ENCODE data around the gene NEK7.

Gene NEK7

DNA sequence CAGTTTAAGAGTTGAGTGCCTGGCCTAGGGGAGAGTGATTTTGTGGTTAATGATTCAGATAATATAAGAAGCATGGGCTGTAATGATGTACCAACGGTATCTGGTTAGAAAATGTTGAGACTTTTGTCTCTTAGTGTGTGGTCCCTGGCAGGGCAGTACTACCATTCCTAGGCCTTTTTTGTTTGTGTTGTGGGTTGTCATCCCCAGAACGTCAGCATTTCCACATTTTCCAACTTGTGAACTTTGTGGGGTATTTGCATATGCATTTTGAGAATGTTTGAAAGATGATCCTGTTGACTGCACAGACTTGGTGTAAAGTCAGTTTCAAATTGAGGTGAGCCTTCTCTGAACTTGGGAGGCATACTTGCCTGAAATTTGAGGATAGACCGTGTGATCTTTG is 11.4 kb downstream of the NEK7 start:
- no peak overlapping the region for H2AK5ac ChIP-seq (ENCODE audit: low read length)
- H2AFZ ChIP-seq (ENCODE audit: insufficient read depth, low read length, poor library complexity) = no peak overlapping the region
- H2BK12ac ChIP-seq (ENCODE audit: low read length) = no peak overlapping the region
- H3K4me3 ChIP-seq (ENCODE audit: low read depth, low read length) = no peak overlapping the region
- no peak overlapping the region for H3K27ac ChIP-seq (ENCODE audit: low read depth, low read length)
- H3K9ac ChIP-seq (ENCODE audit: low read length) = no peak overlapping the region
- H2BK120ac ChIP-seq (ENCODE audit: insufficient read depth, low read length, poor library complexity) = no peak overlapping the region
- H3K27me3 ChIP-seq (ENCODE audit: insufficient read depth, low read length) = no peaks in the 10 kb centered on the region
- no peak overlapping the region for H3K18ac ChIP-seq (ENCODE audit: low read length)
- WGBS (ENCODE audit: extremely low coverage, insufficient coverage, insufficient read length) = no CpG with 5 or more reads among the region's 3 CpGs
- H2BK5ac ChIP-seq (ENCODE audit: low read depth, low read length, poor library complexity) = no peak overlapping the region
- no peaks in the 10 kb centered on the region for H3K79me1 ChIP-seq (ENCODE audit: low read length)
- no peak overlapping the region for H4K12ac ChIP-seq (ENCODE audit: low read depth, low read length)
- peaks cover 0 to 3% of the 10 kb centered on the region in 2 experiments for H3K4me1 ChIP-seq (ENCODE audit: control insufficient read depth in 1 of 2, insufficient read depth in 2 of 2, low read length in 2 of 2)
- peak overlapping the region; percentile 10 for H3K4ac ChIP-seq (ENCODE audit: low read depth, low read length)
- H4K8ac ChIP-seq (ENCODE audit: low read depth, low read length) = no peak overlapping the region
- H3K23ac ChIP-seq (ENCODE audit: low read length) = no peak overlapping the region
- H3K79me2 ChIP-seq (ENCODE audit: control insufficient read depth, insufficient read depth, low read length, poor library complexity) = peaks cover 3% of the 10 kb centered on the region
- no peaks in the 10 kb centered on the region for H3K36me3 ChIP-seq (ENCODE audit: control insufficient read depth in 1 of 2, insufficient read depth in 2 of 2, low read length in 2 of 2)
- H3K14ac ChIP-seq (ENCODE audit: low read length) = no peak overlapping the region
- H3K4me2 ChIP-seq (ENCODE audit: low read length) = no peak overlapping the region
- DNase-seq = no peak
- no peaks in the 10 kb centered on the region for H3K9me3 ChIP-seq (ENCODE audit: insufficient read depth, low read depth, low read length)
- H4K91ac ChIP-seq (ENCODE audit: low read depth, low read length) = no peak overlapping the region

DNA sequence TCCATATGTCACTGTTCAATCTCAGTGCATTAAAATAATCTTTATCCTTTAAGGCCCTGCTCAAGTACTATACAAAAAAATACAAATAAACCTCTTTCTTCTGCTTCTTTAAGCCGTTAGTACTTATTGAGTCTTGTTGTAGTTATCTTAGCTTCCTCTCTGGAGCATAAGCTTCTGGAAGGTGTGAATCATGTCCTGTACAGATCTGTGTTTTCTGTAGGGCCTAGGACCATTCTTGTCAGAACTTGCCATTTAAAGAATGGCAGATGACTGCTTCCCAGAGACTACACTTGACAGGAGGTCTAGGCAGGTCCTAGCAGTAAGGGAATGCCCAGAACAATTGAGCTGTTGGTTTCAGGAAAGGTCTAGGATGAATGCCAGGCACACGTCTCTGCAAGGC is 12.9 kb downstream of the NEK7 start:
- no peak overlapping the region for H2BK5ac ChIP-seq (ENCODE audit: low read depth, low read length, poor library complexity)
- H3K23ac ChIP-seq (ENCODE audit: low read length) = no peak overlapping the region
- DNase-seq = no peak
- H3K4me3 ChIP-seq (ENCODE audit: low read depth, low read length) = no peak overlapping the region
- no peak overlapping the region for H3K27ac ChIP-seq (ENCODE audit: low read depth, low read length)
- no peak overlapping the region for H3K18ac ChIP-seq (ENCODE audit: low read length)
- no peaks in the 10 kb centered on the region for H3K79me1 ChIP-seq (ENCODE audit: low read length)
- no peak overlapping the region for H3K4me2 ChIP-seq (ENCODE audit: low read length)
- H3K9me3 ChIP-seq (ENCODE audit: insufficient read depth, low read depth, low read length) = no peaks in the 10 kb centered on the region
- H2BK12ac ChIP-seq (ENCODE audit: low read length) = no peak overlapping the region
- no peak overlapping the region for H4K8ac ChIP-seq (ENCODE audit: low read depth, low read length)
- no peak overlapping the region for H3K9ac ChIP-seq (ENCODE audit: low read length)
- no peak overlapping the region for H4K91ac ChIP-seq (ENCODE audit: low read depth, low read length)
- H3K27me3 ChIP-seq (ENCODE audit: insufficient read depth, low read length) = no peaks in the 10 kb centered on the region
- peaks cover 1% of the 10 kb centered on the region for H3K79me2 ChIP-seq (ENCODE audit: control insufficient read depth, insufficient read depth, low read length, poor library complexity)
- no CpG with 5 or more reads among the region's 2 CpGs for WGBS (ENCODE audit: extremely low coverage, insufficient coverage, insufficient read length)
- H2AK5ac ChIP-seq (ENCODE audit: low read length) = no peak overlapping the region
- H3K4me1 ChIP-seq (ENCODE audit: control insufficient read depth in 1 of 2, insufficient read depth in 2 of 2, low read length in 2 of 2) = peaks cover 0 to 3% of the 10 kb centered on the region in 2 experiments
- H3K14ac ChIP-seq (ENCODE audit: low read length) = no peak overlapping the region
- H2BK120ac ChIP-seq (ENCODE audit: insufficient read depth, low read length, poor library complexity) = no peak overlapping the region
- H3K4ac ChIP-seq (ENCODE audit: low read depth, low read length) = peak overlapping the region; percentile 59
- H4K12ac ChIP-seq (ENCODE audit: low read depth, low read length) = no peak overlapping the region
- H2AFZ ChIP-seq (ENCODE audit: insufficient read depth, low read length, poor library complexity) = no peak overlapping the region
- no peaks in the 10 kb centered on the region for H3K36me3 ChIP-seq (ENCODE audit: control insufficient read depth in 1 of 2, insufficient read depth in 2 of 2, low read length in 2 of 2)

DNA sequence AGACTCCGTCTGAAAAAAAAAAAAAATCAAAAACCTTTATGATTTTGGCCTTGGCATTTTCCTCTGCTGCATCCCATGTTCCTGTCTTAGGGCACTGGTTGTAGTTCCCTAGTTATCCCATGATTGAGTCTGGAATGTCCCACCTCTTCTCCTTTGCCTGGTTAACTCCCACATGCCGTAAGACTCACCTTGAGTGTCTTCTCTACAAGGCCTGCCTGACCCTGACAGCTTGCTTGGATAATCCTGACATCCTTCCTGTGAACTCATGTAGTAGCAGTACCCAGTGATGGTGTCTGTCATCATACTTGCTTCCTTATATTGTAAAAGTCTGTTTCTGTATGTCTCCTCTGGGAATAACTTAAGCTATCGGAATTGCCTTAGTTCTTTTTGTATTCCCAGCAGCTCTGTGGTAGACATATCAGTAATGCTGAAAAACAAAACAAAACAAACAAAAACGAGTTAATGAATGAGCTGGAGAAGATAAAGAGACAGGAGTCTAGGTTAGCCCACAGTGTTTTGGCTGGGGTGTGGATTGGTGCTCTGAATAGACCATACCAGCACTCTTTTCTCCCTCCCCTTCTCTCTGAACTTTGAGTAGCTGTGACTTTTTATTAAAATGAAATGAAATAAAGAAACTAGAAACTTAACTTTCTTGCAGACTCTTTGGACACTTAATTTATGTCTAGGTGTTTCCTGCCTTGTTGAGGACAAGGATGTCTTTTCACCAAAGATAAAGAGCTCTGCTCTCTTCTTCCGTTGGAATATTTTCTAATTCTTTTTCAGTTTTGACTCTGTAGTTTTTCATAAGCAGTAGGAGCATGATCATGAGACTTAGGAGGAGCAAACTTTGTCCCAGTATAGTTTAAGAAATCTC is 15.1 kb downstream of the NEK7 start:
- no peak overlapping the region for H3K27ac ChIP-seq (ENCODE audit: low read depth, low read length)
- no peaks in the 10 kb centered on the region for H3K9me3 ChIP-seq (ENCODE audit: insufficient read depth, low read depth, low read length)
- no peak overlapping the region for H2BK5ac ChIP-seq (ENCODE audit: low read depth, low read length, poor library complexity)
- H2AFZ ChIP-seq (ENCODE audit: insufficient read depth, low read length, poor library complexity) = no peak overlapping the region
- WGBS (ENCODE audit: extremely low coverage, insufficient coverage, insufficient read length) = no CpG with 5 or more reads among the region's 5 CpGs
- H3K4me1 ChIP-seq (ENCODE audit: control insufficient read depth in 1 of 2, insufficient read depth in 2 of 2, low read length in 2 of 2) = peaks cover 0 to 3% of the 10 kb centered on the region in 2 experiments
- no peak overlapping the region for H3K9ac ChIP-seq (ENCODE audit: low read length)
- H3K4me3 ChIP-seq (ENCODE audit: low read depth, low read length) = no peak overlapping the region
- H4K8ac ChIP-seq (ENCODE audit: low read depth, low read length) = no peak overlapping the region
- no peak overlapping the region for H3K4ac ChIP-seq (ENCODE audit: low read depth, low read length)
- H3K14ac ChIP-seq (ENCODE audit: low read length) = no peak overlapping the region
- no peaks in the 10 kb centered on the region for H3K27me3 ChIP-seq (ENCODE audit: insufficient read depth, low read length)
- H3K36me3 ChIP-seq (ENCODE audit: control insufficient read depth in 1 of 2, insufficient read depth in 2 of 2, low read length in 2 of 2) = no peaks in the 10 kb centered on the region
- no peak overlapping the region for H4K91ac ChIP-seq (ENCODE audit: low read depth, low read length)
- H3K18ac ChIP-seq (ENCODE audit: low read length) = no peak overlapping the region
- H2AK5ac ChIP-seq (ENCODE audit: low read length) = no peak overlapping the region
- H3K4me2 ChIP-seq (ENCODE audit: low read length) = no peak overlapping the region
- no peak overlapping the region for H3K23ac ChIP-seq (ENCODE audit: low read length)
- no peak overlapping the region for H2BK12ac ChIP-seq (ENCODE audit: low read length)
- H3K79me1 ChIP-seq (ENCODE audit: low read length) = no peaks in the 10 kb centered on the region
- H4K12ac ChIP-seq (ENCODE audit: low read depth, low read length) = no peak overlapping the region
- no peak overlapping the region for H2BK120ac ChIP-seq (ENCODE audit: insufficient read depth, low read length, poor library complexity)
- H3K79me2 ChIP-seq (ENCODE audit: control insufficient read depth, insufficient read depth, low read length, poor library complexity) = peaks cover 2% of the 10 kb centered on the region
- no peak for DNase-seq

DNA sequence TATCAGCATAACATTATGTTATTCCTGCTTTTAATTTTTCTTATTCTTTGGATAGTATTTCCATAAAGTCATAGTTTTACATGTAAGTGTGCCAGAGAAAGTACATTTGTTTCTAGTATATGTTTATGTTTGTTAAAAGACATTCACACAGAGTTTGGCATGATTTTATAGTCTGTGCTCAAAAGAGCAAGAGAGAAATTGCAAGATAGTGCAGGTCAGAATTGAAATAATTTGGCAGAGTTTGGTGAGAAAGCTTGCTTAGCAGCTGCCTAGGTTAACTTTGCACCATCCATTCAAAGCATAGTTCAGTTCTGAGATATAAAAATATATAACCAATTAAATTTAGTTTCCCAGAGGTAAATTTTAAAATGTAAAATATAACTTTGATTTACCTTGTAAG is 17.0 kb downstream of the NEK7 start:
- no peak overlapping the region for H2AK5ac ChIP-seq (ENCODE audit: low read length)
- H3K9me3 ChIP-seq (ENCODE audit: insufficient read depth, low read depth, low read length) = no peaks in the 10 kb centered on the region
- H3K4me3 ChIP-seq (ENCODE audit: low read depth, low read length) = no peak overlapping the region
- no peak overlapping the region for H2AFZ ChIP-seq (ENCODE audit: insufficient read depth, low read length, poor library complexity)
- H4K91ac ChIP-seq (ENCODE audit: low read depth, low read length) = no peak overlapping the region
- no peaks in the 10 kb centered on the region for H3K27me3 ChIP-seq (ENCODE audit: insufficient read depth, low read length)
- no peaks in the 10 kb centered on the region for H3K36me3 ChIP-seq (ENCODE audit: control insufficient read depth in 1 of 2, insufficient read depth in 2 of 2, low read length in 2 of 2)
- H3K4me2 ChIP-seq (ENCODE audit: low read length) = no peak overlapping the region
- H4K12ac ChIP-seq (ENCODE audit: low read depth, low read length) = no peak overlapping the region
- H3K79me1 ChIP-seq (ENCODE audit: low read length) = no peaks in the 10 kb centered on the region
- no peak overlapping the region for H3K14ac ChIP-seq (ENCODE audit: low read length)
- no peak overlapping the region for H2BK5ac ChIP-seq (ENCODE audit: low read depth, low read length, poor library complexity)
- H3K4me1 ChIP-seq (ENCODE audit: control insufficient read depth in 1 of 2, insufficient read depth in 2 of 2, low read length in 2 of 2) = no peaks in the 10 kb centered on the region
- no peak overlapping the region for H2BK120ac ChIP-seq (ENCODE audit: insufficient read depth, low read length, poor library complexity)
- no peak overlapping the region for H3K9ac ChIP-seq (ENCODE audit: low read length)
- DNase-seq = no peak
- peaks cover 2% of the 10 kb centered on the region for H3K79me2 ChIP-seq (ENCODE audit: control insufficient read depth, insufficient read depth, low read length, poor library complexity)
- H2BK12ac ChIP-seq (ENCODE audit: low read length) = no peak overlapping the region
- no peak overlapping the region for H3K23ac ChIP-seq (ENCODE audit: low read length)
- H4K8ac ChIP-seq (ENCODE audit: low read depth, low read length) = no peak overlapping the region
- H3K27ac ChIP-seq (ENCODE audit: low read depth, low read length) = no peak overlapping the region
- H3K4ac ChIP-seq (ENCODE audit: low read depth, low read length) = no peak overlapping the region
- no peak overlapping the region for H3K18ac ChIP-seq (ENCODE audit: low read length)
